Keratinocyte (primary cell): ENCODE data around the gene PLXNB2. TPM values are rescaled to one million over a fixed set of nuclear protein-coding genes. Genes with fewer than 3 reads are reported as not detected.

Experiments used
- DNase-seq: peaks from one replicate; pipeline ENCODE4 v3.0.0-alpha.2; 2011; ENCODE audit warnings: low read depth, missing footprints, low spot score
- FAIRE-seq: peaks from 2 replicates; lab custom pipeline; 2011; peaks lifted over from hg19 to GRCh38; lab: Jason Lieb, UNC
- H2AFZ ChIP-seq: 2 replicates; pipeline ENCODE4 v1.6.0; 2012; ENCODE audit warnings: low read length, control low read depth, inconsistent platforms; ENCODE audit not compliant: control insufficient read depth
- H3K27ac ChIP-seq: 2 replicates; pipeline ENCODE4 v1.5.1; 2011; ENCODE audit warnings: low read length; ENCODE audit not compliant: control insufficient read depth, insufficient read depth
- H3K27me3 ChIP-seq: 3 replicates; pipeline ENCODE4 v1.6.0; 2011; ENCODE audit warnings: low read length; ENCODE audit not compliant: control insufficient read depth, insufficient read depth; ENCODE audit errors: extremely low read depth
- H3K36me3 ChIP-seq, 2 experiments: 2 replicates in 1 of 2; 3 replicates in 1 of 2; pipeline ENCODE4 v1.5.1; 2011; ENCODE audit warnings: low read length in 2 of 2, mild to moderate bottlenecking in 1 of 2; ENCODE audit not compliant: control insufficient read depth in 2 of 2, insufficient read depth in 2 of 2; ENCODE audit errors: extremely low read depth in 1 of 2
- H3K4me1 ChIP-seq: 3 replicates; pipeline ENCODE4 v1.5.1; 2011; ENCODE audit warnings: low read length; ENCODE audit not compliant: control insufficient read depth, insufficient read depth; ENCODE audit errors: extremely low read depth
- H3K4me2 ChIP-seq: 3 replicates; pipeline ENCODE4 v1.6.0; 2011; ENCODE audit warnings: low read depth, low read length; ENCODE audit not compliant: control insufficient read depth, insufficient read depth; ENCODE audit errors: extremely low read depth
- H3K4me3 ChIP-seq, 3 experiments: fragments of 200-600 bp in 1 of 3; sonication (generic) in 1 of 3; 2 replicates in 2 of 3; 3 replicates in 1 of 3; pipeline ENCODE4 v1.5.1; 2011 to 2016; ENCODE audit warnings: low read length in 3 of 3, mild to moderate bottlenecking in 3 of 3, control low read depth in 2 of 3, inconsistent platforms in 1 of 3, low read depth in 1 of 3, mixed read lengths in 1 of 3, mixed run types in 1 of 3, moderate library complexity in 1 of 3; ENCODE audit not compliant: control insufficient read depth in 2 of 3, insufficient read depth in 2 of 3; ENCODE audit errors: extremely low read depth in 1 of 3
- H3K79me2 ChIP-seq: 2 replicates; pipeline ENCODE4 v1.6.0; 2012; ENCODE audit warnings: low read length; ENCODE audit not compliant: control insufficient read depth, insufficient read depth
- H3K9ac ChIP-seq: 3 replicates; pipeline ENCODE4 v1.6.0; 2011; ENCODE audit warnings: low read length; ENCODE audit not compliant: control insufficient read depth, insufficient read depth; ENCODE audit errors: extremely low read depth
- H3K9me1 ChIP-seq: 3 replicates; pipeline ENCODE4 v1.6.0; 2011; ENCODE audit warnings: low read length; ENCODE audit not compliant: control insufficient read depth, insufficient read depth; ENCODE audit errors: extremely low read depth
- H3K9me3 ChIP-seq: 2 replicates; pipeline ENCODE4 v1.5.1; 2012; ENCODE audit warnings: low read depth, low read length; ENCODE audit not compliant: control insufficient read depth
- H4K20me1 ChIP-seq: 3 replicates; pipeline ENCODE4 v1.6.0; 2011; ENCODE audit warnings: low read length; ENCODE audit not compliant: control insufficient read depth, insufficient read depth; ENCODE audit errors: extremely low read depth
- EZH2 ChIP-seq: IDR thresholded peaks from one replicate; pipeline ENCODE4 v1.6.1; 2012; ENCODE audit warnings: inconsistent platforms, mild to moderate bottlenecking, low read length, moderate library complexity
- dilution Hi-C: fragments of 300-500 bp; cut with MboI; formaldehyde crosslinking; loops from one replicate; pipeline ENCODE4 v1.7.0; 2020; ENCODE audit warnings: low sequenced_read_pairs; ENCODE audit not compliant: extremely low pct_ligation_motif_present
- polyA plus RNA-seq, 5 experiments: library from polyadenylated mRNA; depleted of rRNA in 3 of 5; stranded (reverse) in 3 of 5; stranded (forward) in 1 of 5; unstranded in 1 of 5; fragments of >200 nt; gene quantifications; 1 replicate in 1 of 5; 2 replicates in 3 of 5; 3 replicates in 1 of 5; pipeline versions ENCODE4 v1.2.1 to v1.2.3, GENCODE V29; 2011 to 2012; ENCODE audit warnings: missing spikeins in 2 of 5, low read depth in 1 of 5, low replicate concordance in 1 of 5
- TF ChIP-seq, protein P1 (sequence below), 3 experiments: IDR thresholded peaks in 1 of 3; conservative IDR thresholded peaks in 1 of 3; optimal IDR thresholded peaks in 1 of 3; 2 replicates in 2 of 3; 3 replicates in 1 of 3; pipeline versions ENCODE3 to v1.5.1; 2011; ENCODE audit warnings: low read length in 3 of 3, mild to moderate bottlenecking in 3 of 3, moderate library complexity in 2 of 3, control low read depth in 1 of 3, inconsistent platforms in 1 of 3; ENCODE audit not compliant: insufficient read depth in 2 of 3; ENCODE audit errors: extremely low read depth in 1 of 3

PLXNB2 gene
- polyA plus RNA-seq, 1 donor (not counting 4 experiments of a cell fraction or from before 2014, with no cell fraction given) = 44.3 TPM

DNA sequence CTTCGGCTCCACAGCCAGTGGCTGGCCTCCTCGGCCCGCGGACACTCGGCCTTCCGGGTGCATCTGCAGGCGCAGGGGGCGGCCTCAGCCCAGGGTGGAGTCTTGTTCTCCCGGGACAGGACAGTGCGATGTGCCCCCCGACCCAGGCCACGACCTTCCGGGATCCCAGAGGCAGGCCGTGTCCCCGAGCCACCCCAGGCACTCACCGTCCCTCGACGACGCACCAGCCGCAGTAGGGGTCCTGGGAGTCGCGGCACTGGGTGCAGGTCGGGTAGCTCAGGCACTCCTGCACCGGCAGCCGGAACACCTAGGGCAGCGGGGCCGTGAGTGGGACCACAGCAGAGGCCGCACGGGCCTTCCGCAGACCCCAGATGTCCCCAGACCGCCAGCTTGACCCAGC is 19.7 kb downstream of the PLXNB2 start:
- H3K4me3 ChIP-seq = no peak overlapping the region
- H3K4me1 ChIP-seq = peaks cover 7% of the 10 kb centered on the region
- H2AFZ ChIP-seq = no peak overlapping the region
- H4K20me1 ChIP-seq = peaks cover 10% of the 10 kb centered on the region
- no peaks in the 10 kb centered on the region for H3K9me3 ChIP-seq
- H3K9ac ChIP-seq = no peak overlapping the region
- no peak for TF ChIP-seq EZH2
- TF ChIP-seq, protein P1, sequence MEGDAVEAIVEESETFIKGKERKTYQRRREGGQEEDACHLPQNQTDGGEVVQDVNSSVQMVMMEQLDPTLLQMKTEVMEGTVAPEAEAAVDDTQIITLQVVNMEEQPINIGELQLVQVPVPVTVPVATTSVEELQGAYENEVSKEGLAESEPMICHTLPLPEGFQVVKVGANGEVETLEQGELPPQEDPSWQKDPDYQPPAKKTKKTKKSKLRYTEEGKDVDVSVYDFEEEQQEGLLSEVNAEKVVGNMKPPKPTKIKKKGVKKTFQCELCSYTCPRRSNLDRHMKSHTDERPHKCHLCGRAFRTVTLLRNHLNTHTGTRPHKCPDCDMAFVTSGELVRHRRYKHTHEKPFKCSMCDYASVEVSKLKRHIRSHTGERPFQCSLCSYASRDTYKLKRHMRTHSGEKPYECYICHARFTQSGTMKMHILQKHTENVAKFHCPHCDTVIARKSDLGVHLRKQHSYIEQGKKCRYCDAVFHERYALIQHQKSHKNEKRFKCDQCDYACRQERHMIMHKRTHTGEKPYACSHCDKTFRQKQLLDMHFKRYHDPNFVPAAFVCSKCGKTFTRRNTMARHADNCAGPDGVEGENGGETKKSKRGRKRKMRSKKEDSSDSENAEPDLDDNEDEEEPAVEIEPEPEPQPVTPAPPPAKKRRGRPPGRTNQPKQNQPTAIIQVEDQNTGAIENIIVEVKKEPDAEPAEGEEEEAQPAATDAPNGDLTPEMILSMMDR (optimal IDR thresholded peaks at IDR 0.05 in 1 of 3, IDR thresholded peaks at IDR 0.05 in 1 of 3, conservative IDR thresholded peaks at IDR 0.05 in 1 of 3; ENCODE audit: extremely low read depth in 1 of 3, insufficient read depth in 2 of 3, low read length in 3 of 3) = no peak
- H3K79me2 ChIP-seq = peaks cover 56% of the 10 kb centered on the region
- no peaks in the 10 kb centered on the region for H3K9me1 ChIP-seq
- peaks cover 24 to 31% of the 10 kb centered on the region in 2 experiments for H3K36me3 ChIP-seq
- DNase-seq (no peak), FAIRE-seq (no peak)
- H3K27me3 ChIP-seq = no peaks in the 10 kb centered on the region
- H3K27ac ChIP-seq = no peak overlapping the region
- H3K4me2 ChIP-seq = no peak overlapping the region
- dilution Hi-C loops = no loop called here

DNA sequence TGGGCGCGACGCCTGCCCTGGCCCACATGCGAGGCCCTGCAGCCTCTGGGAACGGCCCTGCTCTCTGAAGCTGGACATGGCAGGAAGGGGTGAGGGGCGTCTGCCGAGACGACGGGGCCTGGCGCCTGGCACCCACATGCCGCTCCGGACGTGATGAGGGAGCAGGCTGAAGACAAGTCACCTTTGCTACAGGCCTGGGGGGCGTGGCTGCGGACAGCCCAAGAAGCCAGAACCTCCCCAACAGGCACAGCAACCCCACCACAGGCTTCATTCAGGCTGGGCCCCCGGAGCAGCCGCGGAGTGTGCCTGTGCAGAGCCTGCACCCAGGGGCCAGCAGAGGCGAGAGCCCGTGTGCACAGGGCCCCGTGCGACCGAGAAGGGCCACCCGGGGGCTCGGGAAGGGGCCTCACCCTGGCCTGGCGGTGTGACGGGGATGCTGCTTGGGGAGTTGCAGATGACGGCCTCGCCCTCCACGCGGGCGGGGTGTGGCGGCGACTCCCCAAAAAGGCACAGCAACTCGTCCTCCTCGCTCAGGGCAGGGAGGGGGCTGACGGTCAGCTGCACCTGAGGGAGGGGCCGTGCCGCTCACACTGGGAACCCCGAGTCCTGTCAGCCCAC is 20.6 kb downstream of the PLXNB2 start:
- H3K9me3 ChIP-seq = no peaks in the 10 kb centered on the region

More for the DNA sequence above, 20.6 kb downstream of the PLXNB2 start:
- Histone ChIP-seq H3K9ac (no peak overlapping the region), H2AFZ (no peak overlapping the region), H3K9me1 (no peaks in the 10 kb centered on the region), H3K27ac (no peak overlapping the region), H3K4me2 (no peak overlapping the region), H3K27me3 (no peaks in the 10 kb centered on the region), H3K4me3 (no peak overlapping the region), H3K4me1 (peaks cover 13% of the 10 kb centered on the region), H3K36me3 (peaks cover 29 to 33% of the 10 kb centered on the region in 2 experiments), H4K20me1 (peaks cover 8% of the 10 kb centered on the region), H3K79me2 (peaks cover 50% of the 10 kb centered on the region)
- FAIRE-seq (no peak), DNase-seq (no peak)
- dilution Hi-C loops = no loop called here
- TF ChIP-seq EZH2 = no peak
- TF ChIP-seq, protein P1 (optimal IDR thresholded peaks at IDR 0.05 in 1 of 3, IDR thresholded peaks at IDR 0.05 in 1 of 3, conservative IDR thresholded peaks at IDR 0.05 in 1 of 3; ENCODE audit: extremely low read depth in 1 of 3, insufficient read depth in 2 of 3, low read length in 3 of 3) = no peak
